ENCODE results near the gene SETD1A. TPM values are rescaled to one million over a fixed set of nuclear protein-coding genes. Genes with fewer than 3 reads are reported as not detected.

SETD1A gene
- total RNA-seq, 1 experiment from 2014 or later: 28.8 TPM

GRCh38 chr16:30924913-30925631 lies 32.5 kb upstream of the SETD1A start:
- no peak for TF ChIP-seq CTCF (IDR thresholded peaks at IDR 0.05; ENCODE audit: unreplicated experiment)
- no TSS peak for BruUV-seq (replicated peaks)
- no peak for DNase-seq
- intact Hi-C loops (cut with micrococcal nuclease; ENCODE audit: unreplicated experiment): loop anchor here (5.0 kb wide), 1 partner anchor 163 kb away; the partner anchor contains the start of genes CFAP119 and RNF40
- Mint-ChIP-seq H3K27me3 (ENCODE audit: unreplicated experiment) (no peaks in the 10 kb centered on the region), H3K36me3 (ENCODE audit: insufficient read depth, unreplicated experiment) (peaks cover 47% of the 10 kb centered on the region), H3K27ac (ENCODE audit: unreplicated experiment) (peak overlapping the region; percentile 69), H3K4me1 (ENCODE audit: low read depth, unreplicated experiment) (peaks cover 26% of the 10 kb centered on the region), H3K4me3 (ENCODE audit: low read depth, unreplicated experiment) (peak overlapping the region; percentile 94), H3K9me3 (ENCODE audit: low read depth, unreplicated experiment) (no peaks in the 10 kb centered on the region)
- CTCF ChIA-PET: interaction anchor here (2.5 kb wide), 1 partner anchor 17 kb away, joined by 12 read pairs; no protein-coding TSS in a partner anchor

- H3K9me3 Mint-ChIP-seq (ENCODE audit: low read depth, unreplicated experiment): no peaks in the 10 kb centered on the region
- CTCF ChIA-PET: interaction anchor here (2.5 kb wide), 1 partner anchor 16 kb away, joined by 12 read pairs; no protein-coding TSS in a partner anchor
- no peaks in the 10 kb centered on the region for H3K27me3 Mint-ChIP-seq (ENCODE audit: unreplicated experiment)
- H3K27ac Mint-ChIP-seq (ENCODE audit: unreplicated experiment): no peak overlapping the region
- BruUV-seq (replicated peaks): no TSS peak
- peak overlapping the region; percentile 19 for H3K4me3 Mint-ChIP-seq (ENCODE audit: low read depth, unreplicated experiment)
- H3K36me3 Mint-ChIP-seq (ENCODE audit: insufficient read depth, unreplicated experiment): peaks cover 46% of the 10 kb centered on the region
- intact Hi-C loops (cut with micrococcal nuclease; ENCODE audit: unreplicated experiment): no loop called here
- no peak for DNase-seq
- no peak for TF ChIP-seq CTCF (IDR thresholded peaks at IDR 0.05; ENCODE audit: unreplicated experiment)
- H3K4me1 Mint-ChIP-seq (ENCODE audit: low read depth, unreplicated experiment): peaks cover 26% of the 10 kb centered on the region
These were observed 31.9 kb upstream of the SETD1A start for GRCh38 chr16:30925632-30925987.

GRCh38 chr16:30925995-30926811 lies 31.4 kb upstream of the SETD1A start:
- Mint-ChIP-seq H3K27ac (ENCODE audit: unreplicated experiment) (no peak overlapping the region), H3K9me3 (ENCODE audit: low read depth, unreplicated experiment) (no peaks in the 10 kb centered on the region), H3K27me3 (ENCODE audit: unreplicated experiment) (no peaks in the 10 kb centered on the region), H3K36me3 (ENCODE audit: insufficient read depth, unreplicated experiment) (peaks cover 42% of the 10 kb centered on the region), H3K4me3 (ENCODE audit: low read depth, unreplicated experiment) (peak overlapping the region; percentile 19), H3K4me1 (ENCODE audit: low read depth, unreplicated experiment) (peaks cover 21% of the 10 kb centered on the region)
- CTCF ChIA-PET: interaction anchor here (2.5 kb wide), 1 partner anchor 16 kb away, joined by 12 read pairs; no protein-coding TSS in a partner anchor
- intact Hi-C loops (cut with micrococcal nuclease; ENCODE audit: unreplicated experiment): no loop called here
- DNase-seq: no peak
- TSS peak; percentile 8 for BruUV-seq (replicated peaks)
- TF ChIP-seq CTCF (IDR thresholded peaks at IDR 0.05; ENCODE audit: unreplicated experiment): no peak

- H3K4me1 Mint-ChIP-seq (ENCODE audit: low read depth, unreplicated experiment): peaks cover 17% of the 10 kb centered on the region
- H3K4me3 Mint-ChIP-seq (ENCODE audit: low read depth, unreplicated experiment): no peak overlapping the region
- H3K27ac Mint-ChIP-seq (ENCODE audit: unreplicated experiment): no peak overlapping the region
- H3K9me3 Mint-ChIP-seq (ENCODE audit: low read depth, unreplicated experiment): no peaks in the 10 kb centered on the region
- CTCF ChIA-PET: interaction anchor here (0.8 kb wide), 1 partner anchor 15 kb away, joined by 3 read pairs; no protein-coding TSS in a partner anchor
- BruUV-seq (replicated peaks): no TSS peak
- intact Hi-C loops (cut with micrococcal nuclease; ENCODE audit: unreplicated experiment): no loop called here
- TF ChIP-seq CTCF (IDR thresholded peaks at IDR 0.05; ENCODE audit: unreplicated experiment): no peak
- H3K27me3 Mint-ChIP-seq (ENCODE audit: unreplicated experiment): no peaks in the 10 kb centered on the region
- DNase-seq: no peak
- H3K36me3 Mint-ChIP-seq (ENCODE audit: insufficient read depth, unreplicated experiment): peaks cover 39% of the 10 kb centered on the region
These were observed 30.4 kb upstream of the SETD1A start for GRCh38 chr16:30926937-30927788.

Measured in Calu3 (cell line).